Immature natural killer cell (primary cell): ENCODE data around the gene LIMK2. TPM values are rescaled to one million over a fixed set of nuclear protein-coding genes. Genes with fewer than 3 reads are reported as not detected.
"Not testable (repeated sequence)": the region's sequence is repeated elsewhere in the genome, so short reads cannot be mapped to it uniquely, and the experiment has no call there.

Experiments used
- DNase-seq, 3 donors: peaks; one replicate each; pipeline ENCODE4 v3.0.0; 2022; ENCODE audit warnings: mixed read lengths in 1 of 3
- H3K27ac Mint-ChIP-seq, 6 donors: one replicate each; pipeline ENCODE4 v1.8.0; 2020; ENCODE audit warnings: mixed read lengths in 6 of 6, mild to moderate bottlenecking in 5 of 6, inconsistent platforms in 4 of 6, moderate library complexity in 3 of 6
- H3K27me3 Mint-ChIP-seq, 3 donors: one replicate each; pipeline ENCODE4 v1.8.0; 2020 to 2021; ENCODE audit warnings: low read depth in 3 of 3, mild to moderate bottlenecking in 3 of 3, mixed read lengths in 3 of 3, moderate library complexity in 3 of 3, inconsistent platforms in 1 of 3
- H3K36me3 Mint-ChIP-seq, 3 donors: one replicate each; pipeline ENCODE4 v1.8.0; 2020; ENCODE audit warnings: mixed read lengths in 3 of 3, inconsistent platforms in 2 of 3, mild to moderate bottlenecking in 2 of 3
- H3K4me1 Mint-ChIP-seq, 2 donors: one replicate each; pipeline ENCODE4 v1.8.0; 2020; ENCODE audit warnings: inconsistent platforms in 2 of 2, mild to moderate bottlenecking in 2 of 2, mixed read lengths in 2 of 2, moderate library complexity in 1 of 2
- H3K4me3 Mint-ChIP-seq, 5 donors: one replicate each; pipeline ENCODE4 v1.8.0; 2020; ENCODE audit warnings: mild to moderate bottlenecking in 5 of 5, mixed read lengths in 5 of 5, inconsistent platforms in 3 of 5, moderate library complexity in 3 of 5
- H3K9me3 Mint-ChIP-seq, 6 donors: one replicate each; pipeline ENCODE4 v1.8.0; 2020; ENCODE audit warnings: mild to moderate bottlenecking in 6 of 6, mixed read lengths in 6 of 6, inconsistent platforms in 4 of 6, moderate library complexity in 3 of 6
- polyA plus RNA-seq, 3 donors: library from polyadenylated mRNA; unstranded; fragments of 300-500 nt; fragmentation: Illumina TruSeq; gene quantifications; one replicate each; pipeline ENCODE4 v1.2.3, GENCODE V29; 2021

Gene LIMK2
- polyA plus RNA-seq, 3 donors from 2014 or later, result 4.0 to 12.9 (median 6.2) TPM

GRCh38 chr22:31313366-31314147, 101.5 kb downstream of the LIMK2 start:
- peak; percentile 47 to 57 (median 48) for DNase-seq
- peaks cover 0 to 1% (median 0%) of the 10 kb centered on the region in 6 donors for H3K9me3 Mint-ChIP-seq
- peaks cover 0 to 2% (median 0%) of the 10 kb centered on the region in 3 donors for H3K27me3 Mint-ChIP-seq
- peaks cover 3 to 17% (median 5%) of the 10 kb centered on the region in 3 donors for H3K36me3 Mint-ChIP-seq
- H3K4me1 Mint-ChIP-seq, result peaks cover 2% of the 10 kb centered on the region in 2 donors
- peak overlapping the region in 3 of 6 donors; percentile 2 to 44 (median 4) for H3K27ac Mint-ChIP-seq
- H3K4me3 Mint-ChIP-seq, result no peak overlapping the region

GRCh38 chr22:31314220-31314619, 102.1 kb downstream of the LIMK2 start:
- H3K27me3 Mint-ChIP-seq, H3K27ac Mint-ChIP-seq, H3K9me3 Mint-ChIP-seq, H3K4me3 Mint-ChIP-seq, DNase-seq, H3K4me1 Mint-ChIP-seq: not testable (repeated sequence)
- peaks cover 3 to 17% (median 5%) of the 10 kb centered on the region in 3 donors for H3K36me3 Mint-ChIP-seq

GRCh38 chr22:31321421-31321820, 109.3 kb downstream of the LIMK2 start:
- H3K36me3 Mint-ChIP-seq, result peaks cover 0 to 15% (median 9%) of the 10 kb centered on the region in 3 donors
- H3K9me3 Mint-ChIP-seq, result no peaks in the 10 kb centered on the region
- no peak for DNase-seq
- no peak overlapping the region for H3K4me3 Mint-ChIP-seq
- H3K4me1 Mint-ChIP-seq, result peaks cover 0 to 5% of the 10 kb centered on the region in 2 donors
- no peak overlapping the region for H3K27ac Mint-ChIP-seq
- H3K27me3 Mint-ChIP-seq, result no peaks in the 10 kb centered on the region

- H3K36me3 Mint-ChIP-seq, result peaks cover 0 to 15% (median 15%) of the 10 kb centered on the region in 3 donors
- peaks cover 0 to 4% (median 0%) of the 10 kb centered on the region in 3 donors for H3K27me3 Mint-ChIP-seq
- H3K4me3 Mint-ChIP-seq, result no peak overlapping the region
- peaks cover 0 to 5% of the 10 kb centered on the region in 2 donors for H3K4me1 Mint-ChIP-seq
- no peak for DNase-seq
- H3K27ac Mint-ChIP-seq, result peak overlapping the region in 3 of 6 donors; percentile 26 to 53 (median 29)
- H3K9me3 Mint-ChIP-seq, result no peaks in the 10 kb centered on the region
Observed at GRCh38 chr22:31323578-31324550, 111.8 kb downstream of the LIMK2 start.

GRCh38 chr22:31326877-31327276, 114.8 kb downstream of the LIMK2 start:
- H3K4me3 Mint-ChIP-seq, result no peak overlapping the region
- no peak for DNase-seq
- no peak overlapping the region for H3K27ac Mint-ChIP-seq
- peaks cover 0 to 6% (median 0%) of the 10 kb centered on the region in 3 donors for H3K27me3 Mint-ChIP-seq
- H3K36me3 Mint-ChIP-seq, result peaks cover 7 to 22% (median 15%) of the 10 kb centered on the region in 3 donors
- no peaks in the 10 kb centered on the region for H3K9me3 Mint-ChIP-seq
- H3K4me1 Mint-ChIP-seq, result peaks cover 0 to 5% of the 10 kb centered on the region in 2 donors

GRCh38 chr22:31327806-31328543, 115.9 kb downstream of the LIMK2 start:
- Mint-ChIP-seq H3K36me3 (peaks cover 12 to 22% (median 12%) of the 10 kb centered on the region in 3 donors), H3K4me3 (no peak overlapping the region), H3K9me3 (no peaks in the 10 kb centered on the region), H3K27me3 (peaks cover 0 to 6% (median 0%) of the 10 kb centered on the region in 3 donors), H3K27ac (peak overlapping the region in 2 of 6 donors; percentile 29 to 42), H3K4me1 (peaks cover 4 to 6% of the 10 kb centered on the region in 2 donors)
- no peak for DNase-seq

- no peak for DNase-seq
- Mint-ChIP-seq H3K27me3 (peaks cover 0 to 6% (median 0%) of the 10 kb centered on the region in 3 donors), H3K36me3 (peaks cover 12 to 27% (median 18%) of the 10 kb centered on the region in 3 donors), H3K4me1 (peaks cover 8 to 10% of the 10 kb centered on the region in 2 donors), H3K9me3 (no peaks in the 10 kb centered on the region), H3K27ac (no peak overlapping the region), H3K4me3 (no peak overlapping the region)
Observed at GRCh38 chr22:31328544-31328960, 116.5 kb downstream of the LIMK2 start.

- H3K27me3 Mint-ChIP-seq, result peaks cover 0 to 7% (median 0%) of the 10 kb centered on the region in 3 donors
- no peaks in the 10 kb centered on the region for H3K9me3 Mint-ChIP-seq
- no peak overlapping the region for H3K4me3 Mint-ChIP-seq
- no peak for DNase-seq
- no peak overlapping the region for H3K27ac Mint-ChIP-seq
- peaks cover 17 to 32% (median 22%) of the 10 kb centered on the region in 3 donors for H3K36me3 Mint-ChIP-seq
- peaks cover 8 to 14% of the 10 kb centered on the region in 2 donors for H3K4me1 Mint-ChIP-seq
Observed at GRCh38 chr22:31329029-31329428, 116.9 kb downstream of the LIMK2 start.

Other genes with a start within 250 kb of the LIMK2 start
- gene MORC2, start 243.5 kb upstream of the LIMK2 start, polyA plus RNA-seq, result 1 to 10 TPM in 2 of 3 donors, not detected in 1; 1.1 to 6.9 TPM
- gene TUG1, start 243.0 kb upstream of the LIMK2 start, polyA plus RNA-seq, result 10 to 100 TPM in 2 of 3 donors, 1 to 10 TPM in 1; 7.8 to 22.9 (median 13.6) TPM
- gene SMTN, start 131.0 kb upstream of the LIMK2 start, polyA plus RNA-seq, result 1 to 10 TPM in 2 of 3 donors, under 1 TPM in 1; 0.49 to 2.7 (median 1.5) TPM
- gene SELENOM, start 104.7 kb upstream of the LIMK2 start, polyA plus RNA-seq, result 10 to 100 TPM; 24.1 to 51.0 (median 33.5) TPM
- not detected for gene INPP5J, start 89.3 kb upstream of the LIMK2 start, polyA plus RNA-seq
- not detected for gene PLA2G3, start 71.8 kb upstream of the LIMK2 start, polyA plus RNA-seq
- gene RNF185, start 52.1 kb upstream of the LIMK2 start, polyA plus RNA-seq, result 10 to 100 TPM; 12.8 to 27.3 (median 20.1) TPM
- 100 to 1,000 TPM in 1 of 3 donors, 10 to 100 TPM in 2; 88.2 to 136 (median 98.1) TPM for gene PIK3IP1, start 80.2 kb downstream of the LIMK2 start, polyA plus RNA-seq
- gene PATZ1, start 134.0 kb downstream of the LIMK2 start, polyA plus RNA-seq, result 1 to 10 TPM; 4.5 to 9.1 (median 5.3) TPM
- 100 to 1,000 TPM in 2 of 3 donors, 10 to 100 TPM in 1; 82.0 to 129 (median 105) TPM for gene DRG1, start 187.3 kb downstream of the LIMK2 start, polyA plus RNA-seq